ENCODE results near the gene AKAP13. TPM values are rescaled to one million over a fixed set of nuclear protein-coding genes. Genes with fewer than 3 reads are reported as not detected.

The AKAP13 gene
- polyA plus RNA-seq, 1 of the 3 experiments (the other 2 are of a cell fraction), result 8.4 TPM

GRCh38 chr15:85419161-85419560 lies 38.8 kb downstream of the AKAP13 start:
- Histone ChIP-seq H3K9ac (no peak overlapping the region), H3K4me2 (no peak overlapping the region), H3K9me2 (no peaks in the 10 kb centered on the region), H3K9me3 (no peaks in the 10 kb centered on the region), H4K20me1 (ENCODE audit: insufficient read depth) (peaks cover 37% of the 10 kb centered on the region), H3K4me1 (ENCODE audit: control insufficient read depth in 1 of 2, insufficient read depth in 2 of 2, low read depth in 1 of 2, low read length in 1 of 2) (peaks cover 0 to 23% of the 10 kb centered on the region in 2 experiments; a peak in 2 of 4 replicates), H3K27ac (ENCODE audit: low read depth in 2 of 2, low read length in 1 of 2) (no peak overlapping the region), H3F3A (replicated peaks; ENCODE audit: insufficient read depth) (peaks cover 12% of the 10 kb centered on the region), H3K4me3 (ENCODE audit: low read depth in 2 of 2, low read length in 1 of 2) (no peak overlapping the region), H2AFZ (ENCODE audit: low read depth) (no peak overlapping the region), H3K79me2 (ENCODE audit: insufficient read depth) (peaks cover 95% of the 10 kb centered on the region), H3K27me3 (ENCODE audit: insufficient read depth) (no peaks in the 10 kb centered on the region), H3K36me3 (replicated peaks in 1 of 2; ENCODE audit: control insufficient read depth in 1 of 2, insufficient read depth in 2 of 2, low read length in 1 of 2) (no peaks in the 10 kb centered on the region)
- ChIA-PET CTCF (no interaction called here), POLR2A (no interaction called here)
- TF ChIP-seq RFX5 (IDR thresholded peaks at IDR 0.05; ENCODE audit: low read length) (no peak), CHD2 (IDR thresholded peaks at IDR 0.05; ENCODE audit: low read length, partially characterized antibody) (no peak), TCF12 (IDR thresholded peaks at IDR 0.05) (no peak), MEF2A (IDR thresholded peaks at IDR 0.05; ENCODE audit: borderline replicate concordance, low read depth) (no peak), SMC3 (IDR thresholded peaks at IDR 0.05; ENCODE audit: low read depth, low read length) (no peak), NFIC (IDR thresholded peaks at IDR 0.05; ENCODE audit: borderline replicate concordance) (no peak), RXRA (IDR thresholded peaks at IDR 0.05; ENCODE audit: borderline replicate concordance, low read depth) (no peak), USF2 (IDR thresholded peaks at IDR 0.05; ENCODE audit: borderline replicate concordance, low read depth, low read length) (no peak)
- TF ChIP-seq, protein P1, sequence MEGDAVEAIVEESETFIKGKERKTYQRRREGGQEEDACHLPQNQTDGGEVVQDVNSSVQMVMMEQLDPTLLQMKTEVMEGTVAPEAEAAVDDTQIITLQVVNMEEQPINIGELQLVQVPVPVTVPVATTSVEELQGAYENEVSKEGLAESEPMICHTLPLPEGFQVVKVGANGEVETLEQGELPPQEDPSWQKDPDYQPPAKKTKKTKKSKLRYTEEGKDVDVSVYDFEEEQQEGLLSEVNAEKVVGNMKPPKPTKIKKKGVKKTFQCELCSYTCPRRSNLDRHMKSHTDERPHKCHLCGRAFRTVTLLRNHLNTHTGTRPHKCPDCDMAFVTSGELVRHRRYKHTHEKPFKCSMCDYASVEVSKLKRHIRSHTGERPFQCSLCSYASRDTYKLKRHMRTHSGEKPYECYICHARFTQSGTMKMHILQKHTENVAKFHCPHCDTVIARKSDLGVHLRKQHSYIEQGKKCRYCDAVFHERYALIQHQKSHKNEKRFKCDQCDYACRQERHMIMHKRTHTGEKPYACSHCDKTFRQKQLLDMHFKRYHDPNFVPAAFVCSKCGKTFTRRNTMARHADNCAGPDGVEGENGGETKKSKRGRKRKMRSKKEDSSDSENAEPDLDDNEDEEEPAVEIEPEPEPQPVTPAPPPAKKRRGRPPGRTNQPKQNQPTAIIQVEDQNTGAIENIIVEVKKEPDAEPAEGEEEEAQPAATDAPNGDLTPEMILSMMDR (IDR thresholded peaks at IDR 0.05), result no peak
- TF ChIP-seq, protein P2, sequence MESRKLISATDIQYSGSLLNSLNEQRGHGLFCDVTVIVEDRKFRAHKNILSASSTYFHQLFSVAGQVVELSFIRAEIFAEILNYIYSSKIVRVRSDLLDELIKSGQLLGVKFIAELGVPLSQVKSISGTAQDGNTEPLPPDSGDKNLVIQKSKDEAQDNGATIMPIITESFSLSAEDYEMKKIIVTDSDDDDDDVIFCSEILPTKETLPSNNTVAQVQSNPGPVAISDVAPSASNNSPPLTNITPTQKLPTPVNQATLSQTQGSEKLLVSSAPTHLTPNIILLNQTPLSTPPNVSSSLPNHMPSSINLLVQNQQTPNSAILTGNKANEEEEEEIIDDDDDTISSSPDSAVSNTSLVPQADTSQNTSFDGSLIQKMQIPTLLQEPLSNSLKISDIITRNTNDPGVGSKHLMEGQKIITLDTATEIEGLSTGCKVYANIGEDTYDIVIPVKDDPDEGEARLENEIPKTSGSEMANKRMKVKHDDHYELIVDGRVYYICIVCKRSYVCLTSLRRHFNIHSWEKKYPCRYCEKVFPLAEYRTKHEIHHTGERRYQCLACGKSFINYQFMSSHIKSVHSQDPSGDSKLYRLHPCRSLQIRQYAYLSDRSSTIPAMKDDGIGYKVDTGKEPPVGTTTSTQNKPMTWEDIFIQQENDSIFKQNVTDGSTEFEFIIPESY (IDR thresholded peaks at IDR 0.05; ENCODE audit: borderline replicate concordance, low read depth), result no peak
- no peak for DNase-seq
- whole genome bisulfite sequencing (ENCODE audit: low lambda C conversion rate), result 71% methylated on average over 5 of the region's 5 CpGs

- POLR2A ChIA-PET, result no interaction called here
- H3K9ac ChIP-seq, result no peak overlapping the region
- H3K9me2 ChIP-seq, result no peaks in the 10 kb centered on the region
- H3F3A ChIP-seq (replicated peaks; ENCODE audit: insufficient read depth), result peaks cover 10% of the 10 kb centered on the region
- WGBS (ENCODE audit: low lambda C conversion rate), result 89% methylated on average over 10 of the region's 10 CpGs
- no peak for TF ChIP-seq RCOR1 (IDR thresholded peaks at IDR 0.05; ENCODE audit: low read length)
- TF ChIP-seq PBX3 (IDR thresholded peaks at IDR 0.05), result no peak
- TF ChIP-seq RXRA (IDR thresholded peaks at IDR 0.05; ENCODE audit: borderline replicate concordance, low read depth), result no peak
- TF ChIP-seq TCF12 (IDR thresholded peaks at IDR 0.05), result 0 out of 2 replicates have a peak, but pooled peaks have one; percentile 7
- TF ChIP-seq, protein P1 (IDR thresholded peaks at IDR 0.05), result no peak
- TF ChIP-seq FOXJ3 (CRISPR knock-in tag; IDR thresholded peaks at IDR 0.05), result no peak
- TF ChIP-seq CHD2 (IDR thresholded peaks at IDR 0.05; ENCODE audit: low read length, partially characterized antibody), result no peak
- no peak overlapping the region for H2AFZ ChIP-seq (ENCODE audit: low read depth)
- no peaks in the 10 kb centered on the region for H3K36me3 ChIP-seq (replicated peaks in 1 of 2; ENCODE audit: control insufficient read depth in 1 of 2, insufficient read depth in 2 of 2, low read length in 1 of 2)
- H3K4me3 ChIP-seq (ENCODE audit: low read depth in 2 of 2, low read length in 1 of 2), result no peak overlapping the region
- DNase-seq, result no peak
- H3K27ac ChIP-seq (ENCODE audit: low read depth in 2 of 2, low read length in 1 of 2), result no peak overlapping the region
- H3K27me3 ChIP-seq (ENCODE audit: insufficient read depth), result no peaks in the 10 kb centered on the region
- H4K20me1 ChIP-seq (ENCODE audit: insufficient read depth), result peaks cover 46% of the 10 kb centered on the region
- H3K79me2 ChIP-seq (ENCODE audit: insufficient read depth), result peaks cover 95% of the 10 kb centered on the region
- peaks cover 0 to 13% of the 10 kb centered on the region in 2 experiments; a peak in 2 of 4 replicates for H3K4me1 ChIP-seq (ENCODE audit: control insufficient read depth in 1 of 2, insufficient read depth in 2 of 2, low read depth in 1 of 2, low read length in 1 of 2)
- no peak overlapping the region for H3K4me2 ChIP-seq
- CTCF ChIA-PET, result no interaction called here
- no peaks in the 10 kb centered on the region for H3K9me3 ChIP-seq
These were observed 40.9 kb downstream of the AKAP13 start for GRCh38 chr15:85421116-85421925.

Measured in SK-N-SH (cell line).